Measurements from ENCODE around the gene PSTPIP1.

- TF ChIP-seq CTCF (IDR thresholded peaks at IDR 0.05) (no peak), POLR2A (IDR thresholded peaks at IDR 0.05; ENCODE audit: low read depth) (no peak), EP300 (IDR thresholded peaks at IDR 0.05) (no peak), POLR2AphosphoS5 (IDR thresholded peaks at IDR 0.05) (no peak)
Measured at GRCh38 chr15:76953913-76954312, 41.0 kb upstream of the PSTPIP1 start.
